ENCODE data around the gene DCTN2.

Gene DCTN2

DNA sequence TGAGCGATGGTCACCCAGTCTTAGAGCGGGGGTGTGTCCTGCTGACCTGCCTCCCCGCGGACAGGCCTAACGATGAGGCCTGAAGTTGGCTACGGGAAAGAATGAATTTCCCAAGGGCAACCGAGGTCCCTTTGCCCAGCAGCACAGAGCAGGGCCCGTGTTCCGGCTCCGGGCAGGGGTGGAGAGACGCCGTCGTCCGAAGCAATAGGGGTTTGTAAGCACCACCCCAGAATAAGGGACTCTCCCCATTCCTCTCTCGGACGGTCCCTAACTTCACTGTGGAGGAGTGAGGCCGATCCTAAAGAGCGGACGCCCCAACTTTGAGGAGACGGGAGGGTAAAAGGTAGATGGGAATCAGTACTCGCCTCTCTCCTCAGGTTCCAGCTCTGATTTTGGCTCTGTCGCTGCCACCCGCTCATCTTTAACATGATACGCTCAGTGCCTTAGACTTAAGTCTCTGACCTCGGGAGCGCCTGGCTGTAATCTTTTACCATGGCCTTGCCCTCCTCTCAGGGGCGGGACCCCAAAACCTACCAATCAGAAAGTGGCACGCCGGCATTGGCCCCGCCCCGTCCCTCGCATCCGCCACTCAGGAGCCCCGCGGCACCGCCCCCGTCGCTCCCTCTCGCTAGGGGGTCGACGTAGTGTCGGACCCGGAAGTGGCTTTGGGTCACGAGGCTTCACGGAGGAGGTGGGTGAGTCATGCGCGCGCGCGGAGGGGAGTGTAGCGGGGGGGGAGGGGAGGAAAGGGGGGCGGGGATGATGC lies 26.8 kb downstream of the DCTN2 start, which contains the start of gene DDIT3:
Gene DDIT3 (minus strand): TSS at position 462 of the 766 bp plus-strand sequence. CDS start 3,108 bp downstream, outside the sequence.
- peak; percentile 56; the same call in 1 of the 2 replicates for TF ChIP-seq ZFX (IDR thresholded peaks at IDR 0.05)
- TF ChIP-seq, protein P1, sequence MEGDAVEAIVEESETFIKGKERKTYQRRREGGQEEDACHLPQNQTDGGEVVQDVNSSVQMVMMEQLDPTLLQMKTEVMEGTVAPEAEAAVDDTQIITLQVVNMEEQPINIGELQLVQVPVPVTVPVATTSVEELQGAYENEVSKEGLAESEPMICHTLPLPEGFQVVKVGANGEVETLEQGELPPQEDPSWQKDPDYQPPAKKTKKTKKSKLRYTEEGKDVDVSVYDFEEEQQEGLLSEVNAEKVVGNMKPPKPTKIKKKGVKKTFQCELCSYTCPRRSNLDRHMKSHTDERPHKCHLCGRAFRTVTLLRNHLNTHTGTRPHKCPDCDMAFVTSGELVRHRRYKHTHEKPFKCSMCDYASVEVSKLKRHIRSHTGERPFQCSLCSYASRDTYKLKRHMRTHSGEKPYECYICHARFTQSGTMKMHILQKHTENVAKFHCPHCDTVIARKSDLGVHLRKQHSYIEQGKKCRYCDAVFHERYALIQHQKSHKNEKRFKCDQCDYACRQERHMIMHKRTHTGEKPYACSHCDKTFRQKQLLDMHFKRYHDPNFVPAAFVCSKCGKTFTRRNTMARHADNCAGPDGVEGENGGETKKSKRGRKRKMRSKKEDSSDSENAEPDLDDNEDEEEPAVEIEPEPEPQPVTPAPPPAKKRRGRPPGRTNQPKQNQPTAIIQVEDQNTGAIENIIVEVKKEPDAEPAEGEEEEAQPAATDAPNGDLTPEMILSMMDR (conservative IDR thresholded peaks at IDR 0.05): no peak
- H3K27ac ChIP-seq: peak within 1 kb of the TSS; percentile 88

DNA sequence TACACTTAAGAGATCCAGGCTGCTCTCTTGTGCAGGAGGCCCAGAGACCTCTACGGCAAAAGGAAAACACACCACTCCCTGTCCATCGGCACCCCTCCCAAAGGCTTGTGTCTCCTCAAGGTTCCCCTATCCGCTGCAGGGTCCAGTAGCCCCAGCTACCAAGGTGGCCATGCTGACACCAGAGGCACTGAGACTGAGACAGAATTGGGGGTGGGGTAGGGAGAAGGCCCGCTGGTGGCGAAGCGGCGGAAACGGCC lies 27.3 kb downstream of the DCTN2 start:
- 0 out of 2 replicates have a peak, but pooled peaks have one; percentile 65 for TF ChIP-seq ZFX (IDR thresholded peaks at IDR 0.05)
- TF ChIP-seq, protein P1 (conservative IDR thresholded peaks at IDR 0.05): no peak
- peak overlapping the region; percentile 88 for H3K27ac ChIP-seq

DNA sequence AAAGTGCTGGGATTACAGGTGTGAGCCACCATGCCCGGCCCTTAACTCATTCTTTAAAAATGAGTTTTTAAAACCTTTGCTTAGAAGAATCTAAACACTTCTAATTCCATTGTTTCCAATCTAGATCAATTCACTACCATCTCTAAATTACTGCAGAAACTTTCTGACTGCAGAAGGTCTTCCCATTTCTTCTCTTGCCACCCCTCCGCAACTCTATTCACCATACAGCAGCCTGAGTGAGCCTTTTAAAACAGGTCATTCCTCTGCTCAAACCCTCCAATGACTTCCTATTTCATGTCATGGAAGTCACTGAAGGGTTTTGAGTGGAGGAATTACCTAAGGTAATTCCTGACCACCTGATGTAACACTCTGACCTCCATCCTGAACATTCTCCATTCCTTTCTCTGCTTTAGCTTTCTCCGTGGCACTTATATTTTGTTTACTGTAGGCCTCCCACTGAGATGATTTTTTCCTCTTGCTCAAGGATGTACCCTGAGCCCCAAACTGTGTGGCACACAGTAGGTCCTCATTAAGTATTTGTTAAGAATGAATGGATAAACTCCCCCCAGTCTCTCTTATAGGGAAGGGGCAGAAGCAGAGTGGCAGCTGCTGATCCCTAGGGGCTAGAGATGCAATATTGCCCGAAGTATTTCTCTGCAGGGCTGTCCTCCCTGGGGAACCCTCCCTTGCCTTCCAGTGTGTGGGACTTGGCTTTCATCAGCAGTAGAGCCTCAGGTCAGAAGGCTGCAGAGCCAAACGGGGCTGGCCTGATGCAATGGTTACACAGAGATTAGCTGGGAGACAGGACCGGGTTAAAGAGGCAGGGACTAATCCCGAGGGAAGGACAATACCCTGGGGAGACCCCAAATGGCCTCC lies 27.8 kb downstream of the DCTN2 start:
- peak overlapping the region; percentile 88 for H3K27ac ChIP-seq
- TF ChIP-seq, protein P1 (conservative IDR thresholded peaks at IDR 0.05): no peak
- no peak for TF ChIP-seq ZFX (IDR thresholded peaks at IDR 0.05)

DNA sequence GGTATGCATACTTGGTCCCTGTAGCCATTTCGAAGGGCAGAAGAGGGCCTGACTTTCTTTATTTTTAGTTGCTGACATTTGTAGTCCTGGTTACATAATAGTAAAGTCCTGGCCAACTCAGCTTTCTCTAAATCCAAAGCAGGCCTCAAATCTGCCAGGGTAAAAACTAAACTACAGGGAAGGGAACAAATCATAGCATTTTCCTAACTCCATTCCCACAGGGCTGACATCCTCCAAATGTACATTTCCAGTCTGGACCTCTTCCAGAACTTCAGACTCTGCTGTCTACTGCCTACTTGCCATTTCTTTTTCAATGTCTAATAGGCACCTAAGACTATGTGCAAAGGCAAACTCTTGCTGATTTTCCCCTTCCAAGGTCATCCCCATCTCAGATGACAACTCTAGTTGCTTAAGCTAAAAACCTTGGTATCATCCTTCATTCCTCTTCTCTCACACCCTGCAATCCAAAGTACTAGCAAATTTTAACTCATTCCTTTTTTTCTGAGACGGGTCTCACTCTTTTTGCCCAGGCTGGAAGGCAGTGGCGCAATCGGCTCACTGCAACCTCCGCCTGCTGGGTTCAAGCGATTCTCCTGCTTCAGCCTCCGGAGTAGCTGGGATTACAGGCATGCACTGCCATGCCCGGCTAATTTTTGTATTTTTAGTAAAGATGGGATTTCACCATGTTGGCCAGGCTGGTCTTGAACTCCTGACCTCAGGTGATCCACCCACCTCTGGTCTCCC lies 28.6 kb downstream of the DCTN2 start:
- TF ChIP-seq, protein P1 (conservative IDR thresholded peaks at IDR 0.05): no peak
- TF ChIP-seq ZFX (IDR thresholded peaks at IDR 0.05): no peak
- H3K27ac ChIP-seq: peak overlapping the region; percentile 88

DNA sequence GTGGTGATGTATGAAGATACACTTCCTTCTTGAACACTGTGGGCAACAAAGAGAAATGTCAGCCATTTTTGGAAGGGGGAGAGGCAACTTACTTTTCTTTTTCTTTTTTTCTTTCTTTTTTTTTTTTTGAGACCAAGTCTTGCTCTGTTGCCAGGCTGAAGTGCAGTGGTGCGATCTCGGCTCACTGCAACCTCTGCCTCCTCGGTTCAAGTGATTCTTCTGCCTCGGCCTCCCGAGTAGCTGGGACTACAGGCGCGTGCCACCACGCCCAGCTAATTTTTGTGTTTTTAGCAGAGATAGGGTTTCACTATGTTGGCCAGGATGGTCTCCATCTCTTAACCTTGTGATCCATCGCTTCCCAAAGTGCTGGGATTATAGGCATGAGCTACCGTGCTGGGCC lies 29.3 kb downstream of the DCTN2 start:
- H3K27ac ChIP-seq: peak overlapping the region; percentile 35

DNA sequence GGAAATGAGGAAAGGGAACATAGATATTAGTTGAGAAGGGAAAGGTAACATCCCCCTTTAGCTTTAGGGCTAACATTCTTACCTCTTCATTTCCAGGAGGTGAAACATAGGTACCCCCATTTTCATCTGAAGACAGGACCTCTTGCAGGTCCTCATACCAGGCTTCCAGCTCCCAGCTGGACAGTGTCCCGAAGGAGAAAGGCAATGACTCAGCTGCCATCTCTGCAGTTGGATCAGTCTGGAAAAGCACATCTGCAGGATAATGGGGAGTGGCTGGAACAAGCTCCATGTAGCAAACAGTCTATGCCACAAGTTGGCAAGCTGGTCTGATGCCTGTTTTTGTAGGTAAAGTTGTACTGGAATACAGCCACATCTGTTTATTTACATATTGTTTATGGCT lies 29.8 kb downstream of the DCTN2 start:
- peak overlapping the region; percentile 38 for H3K27ac ChIP-seq
- TF ChIP-seq ZFX (IDR thresholded peaks at IDR 0.05): no peak
- TF ChIP-seq, protein P1 (conservative IDR thresholded peaks at IDR 0.05): no peak

DNA sequence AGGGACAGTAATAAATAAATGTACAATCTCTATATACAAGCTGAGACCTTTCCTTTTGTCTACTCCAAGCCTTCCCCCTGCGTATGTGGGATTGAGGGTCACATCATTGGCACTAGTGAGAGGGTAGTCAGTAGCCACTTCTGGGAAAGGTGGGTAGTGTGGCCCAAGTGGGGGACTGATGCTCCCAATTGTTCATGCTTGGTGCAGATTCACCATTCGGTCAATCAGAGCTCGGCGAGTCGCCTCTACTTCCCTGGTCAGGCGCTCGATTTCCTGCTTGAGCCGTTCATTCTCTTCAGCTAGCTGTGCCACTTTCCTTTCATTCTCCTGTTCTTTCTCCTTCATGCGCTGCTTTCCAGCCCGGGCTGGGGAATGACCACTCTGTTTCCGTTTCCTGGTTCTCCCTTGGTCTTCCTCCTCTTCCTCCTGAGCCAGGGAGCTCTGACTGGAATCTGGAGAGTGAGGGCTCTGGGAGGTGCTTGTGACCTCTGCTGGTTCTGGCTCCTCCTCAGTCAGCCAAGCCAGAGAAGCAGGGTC lies 30.3 kb downstream of the DCTN2 start:
- TF ChIP-seq, protein P1 (conservative IDR thresholded peaks at IDR 0.05): no peak
- TF ChIP-seq ZFX (IDR thresholded peaks at IDR 0.05): no peak
- H3K27ac ChIP-seq: peak overlapping the region; percentile 38
